ENCODE results near the gene HP.

HP gene

DNA sequence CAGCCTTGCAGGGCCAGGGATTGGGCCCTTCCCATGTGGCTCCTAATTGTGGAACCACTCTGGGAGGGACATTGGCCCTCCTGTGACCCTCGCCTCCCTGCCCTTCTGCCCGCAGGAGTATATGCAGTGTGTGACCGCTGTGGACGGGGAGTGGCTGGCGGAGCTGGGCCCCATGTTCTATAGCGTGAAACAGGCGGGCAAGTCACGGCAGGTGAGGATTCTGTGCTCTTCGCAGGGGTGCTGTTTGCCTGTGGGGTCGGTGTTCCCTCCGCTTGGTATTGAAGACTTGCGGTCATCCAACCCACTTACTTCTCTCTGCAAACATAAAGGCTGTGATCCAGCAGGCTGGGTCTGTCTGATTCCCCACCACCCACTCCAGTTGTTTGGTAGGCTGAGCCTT, 55.0 kb downstream of the HP start:
- H3K4me3 Mint-ChIP-seq: no peak overlapping the region
- no peaks in the 10 kb centered on the region for H3K4me1 Mint-ChIP-seq
- H3K9me3 Mint-ChIP-seq: no peaks in the 10 kb centered on the region
- TF ChIP-seq, protein P1, sequence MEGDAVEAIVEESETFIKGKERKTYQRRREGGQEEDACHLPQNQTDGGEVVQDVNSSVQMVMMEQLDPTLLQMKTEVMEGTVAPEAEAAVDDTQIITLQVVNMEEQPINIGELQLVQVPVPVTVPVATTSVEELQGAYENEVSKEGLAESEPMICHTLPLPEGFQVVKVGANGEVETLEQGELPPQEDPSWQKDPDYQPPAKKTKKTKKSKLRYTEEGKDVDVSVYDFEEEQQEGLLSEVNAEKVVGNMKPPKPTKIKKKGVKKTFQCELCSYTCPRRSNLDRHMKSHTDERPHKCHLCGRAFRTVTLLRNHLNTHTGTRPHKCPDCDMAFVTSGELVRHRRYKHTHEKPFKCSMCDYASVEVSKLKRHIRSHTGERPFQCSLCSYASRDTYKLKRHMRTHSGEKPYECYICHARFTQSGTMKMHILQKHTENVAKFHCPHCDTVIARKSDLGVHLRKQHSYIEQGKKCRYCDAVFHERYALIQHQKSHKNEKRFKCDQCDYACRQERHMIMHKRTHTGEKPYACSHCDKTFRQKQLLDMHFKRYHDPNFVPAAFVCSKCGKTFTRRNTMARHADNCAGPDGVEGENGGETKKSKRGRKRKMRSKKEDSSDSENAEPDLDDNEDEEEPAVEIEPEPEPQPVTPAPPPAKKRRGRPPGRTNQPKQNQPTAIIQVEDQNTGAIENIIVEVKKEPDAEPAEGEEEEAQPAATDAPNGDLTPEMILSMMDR (IDR thresholded peaks at IDR 0.05; ENCODE audit: unreplicated experiment in 3 of 3): no peak
- peaks cover 74% of the 10 kb centered on the region for H3K36me3 Mint-ChIP-seq (ENCODE audit: low read depth)
- no peaks in the 10 kb centered on the region for H3K27me3 Mint-ChIP-seq (ENCODE audit: low read depth)
- no peak overlapping the region for H3K27ac Mint-ChIP-seq

DNA sequence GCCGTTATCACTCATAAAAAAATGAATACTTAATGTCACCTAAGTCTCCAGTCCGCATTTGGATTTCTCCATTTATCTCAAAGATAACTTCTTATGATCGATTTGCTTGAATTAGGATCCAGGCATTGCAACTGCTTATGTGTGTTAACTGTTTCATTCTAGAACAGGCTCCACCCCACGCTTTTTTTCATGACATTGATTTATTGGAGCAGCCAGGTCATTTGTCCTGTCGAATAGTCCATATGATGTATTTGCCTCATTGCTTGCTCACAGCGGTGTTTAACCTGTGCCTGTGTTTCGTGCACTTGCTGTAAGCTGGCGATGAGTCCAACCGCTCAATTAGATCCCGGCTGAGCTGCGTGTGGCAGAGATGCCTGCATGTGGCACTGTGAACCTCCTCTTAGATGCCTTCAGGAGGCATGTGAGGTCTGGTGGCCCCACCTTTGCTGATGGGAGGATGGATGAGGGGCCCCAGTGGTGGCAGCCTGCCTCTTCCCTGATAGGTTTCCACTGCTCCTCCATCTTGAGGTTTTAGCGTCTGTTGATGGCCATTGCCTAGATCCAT, 55.7 kb downstream of the HP start:
- TF ChIP-seq, protein P1 (IDR thresholded peaks at IDR 0.05; ENCODE audit: unreplicated experiment in 3 of 3): no peak
- H3K4me3 Mint-ChIP-seq: no peak overlapping the region
- H3K36me3 Mint-ChIP-seq (ENCODE audit: low read depth): peaks cover 77% of the 10 kb centered on the region
- no peak overlapping the region for H3K27ac Mint-ChIP-seq
- no peaks in the 10 kb centered on the region for H3K9me3 Mint-ChIP-seq
- no peaks in the 10 kb centered on the region for H3K4me1 Mint-ChIP-seq
- H3K27me3 Mint-ChIP-seq (ENCODE audit: low read depth): no peaks in the 10 kb centered on the region

All from nephron (organoid).